NCI-H510A (cell line): ENCODE measurements around the gene CCBE1.
"Not testable (repeated sequence)": the region's sequence is repeated elsewhere in the genome, so short reads cannot be mapped to it uniquely, and the experiment has no call there.

Experiments
- DNase-seq: peaks from one replicate; lab custom pipeline; 2025; lab: John Stamatoyannopoulos, UW

The CCBE1 gene

GRCh38 chr18:59697236-59697932 lies at the start of gene CCBE1:
CCBE1 (minus strand) TSS chr18:59697423.
- peak; percentile 57 for DNase-seq

- DNase-seq: no peak
Observed at GRCh38 chr18:59744271-59744721, 47.1 kb upstream of the CCBE1 start.

GRCh38 chr18:59743566-59743965 lies 46.3 kb upstream of the CCBE1 start:
- DNase-seq: no peak

GRCh38 chr18:59742325-59743111 lies 45.3 kb upstream of the CCBE1 start:
- peak; percentile 77 for DNase-seq

- no peak for DNase-seq
Observed at GRCh38 chr18:59740141-59740540, 42.9 kb upstream of the CCBE1 start.

- DNase-seq: no peak
Observed at GRCh38 chr18:59737776-59738300, 40.6 kb upstream of the CCBE1 start.

- not testable (repeated sequence) for DNase-seq
Observed at GRCh38 chr18:59737335-59737734, 40.1 kb upstream of the CCBE1 start.

- DNase-seq: no peak
Observed at GRCh38 chr18:59736061-59736460, 38.8 kb upstream of the CCBE1 start.

GRCh38 chr18:59735269-59735860 lies 38.1 kb upstream of the CCBE1 start:
- DNase-seq: no peak

- DNase-seq: no peak
Observed at GRCh38 chr18:59733421-59733820, 36.2 kb upstream of the CCBE1 start.

- no peak for DNase-seq
Observed at GRCh38 chr18:59730896-59731295, 33.7 kb upstream of the CCBE1 start.

- no peak for DNase-seq
Observed at GRCh38 chr18:59729781-59730180, 32.6 kb upstream of the CCBE1 start.

- DNase-seq: no peak
Observed at GRCh38 chr18:59728816-59729215, 31.6 kb upstream of the CCBE1 start.

- DNase-seq: no peak
Observed at GRCh38 chr18:59725142-59725541, 27.9 kb upstream of the CCBE1 start.

GRCh38 chr18:59724103-59724502 lies 26.9 kb upstream of the CCBE1 start:
- no peak for DNase-seq

GRCh38 chr18:59721931-59722330 lies 24.7 kb upstream of the CCBE1 start:
- DNase-seq: no peak

- no peak for DNase-seq
Observed at GRCh38 chr18:59721211-59721610, 24.0 kb upstream of the CCBE1 start.

GRCh38 chr18:59719544-59720181 lies 22.4 kb upstream of the CCBE1 start:
- DNase-seq: no peak

GRCh38 chr18:59718464-59719157 lies 21.4 kb upstream of the CCBE1 start:
- DNase-seq: no peak

GRCh38 chr18:59718108-59718463 lies 20.9 kb upstream of the CCBE1 start:
- DNase-seq: no peak

GRCh38 chr18:59717291-59717690 lies 20.1 kb upstream of the CCBE1 start:
- no peak for DNase-seq

GRCh38 chr18:59715966-59716369 lies 18.7 kb upstream of the CCBE1 start:
- no peak for DNase-seq
